GM12865 (cell line): ENCODE measurements around the gene EPHB1.
"Not testable (repeated sequence)": the region's sequence is repeated elsewhere in the genome, so short reads cannot be mapped to it uniquely, and the experiment has no call there.

Source experiments
- DNase-seq: peaks from one replicate; pipeline ENCODE4 v3.0.0; 2010; ENCODE audit warnings: low read depth
- H3K4me3 ChIP-seq: 2 replicates; pipeline ENCODE4 v1.5.1; 2011; ENCODE audit warnings: mild to moderate bottlenecking, low read depth, low read length, control low read depth
- CTCF ChIP-seq: IDR thresholded peaks from 2 replicates; pipeline ENCODE4 v1.5.1; 2011; ENCODE audit warnings: low read length, control low read depth, low read depth, inconsistent platforms; ENCODE audit not compliant: insufficient read depth; ENCODE audit errors: missing control alignments

EPHB1 gene

GRCh38 chr3:134956844-134957243 is 161.8 kb downstream of the EPHB1 start:
- TF ChIP-seq CTCF: no peak
- no peak for DNase-seq
- H3K4me3 ChIP-seq: no peak overlapping the region

GRCh38 chr3:134959516-134959915 is 164.5 kb downstream of the EPHB1 start:
- no peak overlapping the region for H3K4me3 ChIP-seq
- no peak for TF ChIP-seq CTCF
- no peak for DNase-seq

GRCh38 chr3:134964226-134964625 is 169.2 kb downstream of the EPHB1 start:
- no peak for TF ChIP-seq CTCF
- DNase-seq: no peak
- no peak overlapping the region for H3K4me3 ChIP-seq

GRCh38 chr3:134965865-134966481 is 170.9 kb downstream of the EPHB1 start:
- TF ChIP-seq CTCF: no peak
- no peak for DNase-seq
- no peak overlapping the region for H3K4me3 ChIP-seq

- TF ChIP-seq CTCF: no peak
- no peak for DNase-seq
- H3K4me3 ChIP-seq: no peak overlapping the region
Observed at GRCh38 chr3:134970895-134971294, 175.8 kb downstream of the EPHB1 start.

GRCh38 chr3:134971306-134971705 is 176.2 kb downstream of the EPHB1 start:
- H3K4me3 ChIP-seq: no peak overlapping the region
- TF ChIP-seq CTCF: no peak
- DNase-seq: no peak

- not testable (repeated sequence) for DNase-seq, H3K4me3 ChIP-seq
Observed at GRCh38 chr3:134971907-134972306, 176.8 kb downstream of the EPHB1 start.
